DND-41 (cell line): Measurements from ENCODE around the gene CAMP.
"Not testable (repeated sequence)": the region's sequence is repeated elsewhere in the genome, so short reads cannot be mapped to it uniquely, and the experiment has no call there.

Experiments
- ATAC-seq: fragments of 200-7000 bp; cut with Tn5 transposase; 3 replicates; pipeline ENCODE4 v1.9.1; 2021; ENCODE audit warnings: low read depth; ENCODE audit not compliant: insufficient read depth
- DNase-seq: peaks from one replicate; pipeline ENCODE4 v3.0.0-alpha.2; 2020
- H2AFZ ChIP-seq: 2 replicates; pipeline ENCODE4 v1.6.0; 2012; ENCODE audit warnings: low read depth, low read length
- H3K27ac ChIP-seq: 2 replicates; pipeline ENCODE4 v1.5.1; 2012; ENCODE audit warnings: low read length, inconsistent platforms
- H3K27me3 ChIP-seq: fragments of 200-600 bp; sonication (generic); 2 replicates; pipeline ENCODE4 v1.6.0; 2012; ENCODE audit warnings: low read length, mild to moderate bottlenecking, inconsistent platforms; ENCODE audit not compliant: insufficient read depth, poor library complexity
- H3K36me3 ChIP-seq: 2 replicates; pipeline ENCODE4 v1.5.1; 2012; ENCODE audit warnings: low read length, inconsistent platforms; ENCODE audit not compliant: insufficient read depth
- H3K4me1 ChIP-seq: 2 replicates; pipeline ENCODE4 v1.5.1; 2012; ENCODE audit warnings: mild to moderate bottlenecking, low read length; ENCODE audit not compliant: insufficient read depth
- H3K4me2 ChIP-seq: 2 replicates; pipeline ENCODE4 v1.6.0; 2012; ENCODE audit warnings: mild to moderate bottlenecking, moderate library complexity, low read length, inconsistent platforms; ENCODE audit not compliant: insufficient read depth
- H3K4me3 ChIP-seq, 2 experiments: fragments of 200-600 bp in 1 of 2; shearing (Covaris generic) in 1 of 2; 2 replicates each; pipeline ENCODE4 v1.5.1; 2012 to 2016; ENCODE audit warnings: inconsistent platforms in 2 of 2, low read length in 2 of 2, mild to moderate bottlenecking in 2 of 2, low read depth in 1 of 2, moderate library complexity in 1 of 2
- H3K79me2 ChIP-seq: 2 replicates; pipeline ENCODE4 v1.6.0; 2012; ENCODE audit warnings: low read length, inconsistent platforms; ENCODE audit not compliant: insufficient read depth
- H3K9ac ChIP-seq: 2 replicates; pipeline ENCODE4 v1.6.0; 2012; ENCODE audit warnings: low read depth, mild to moderate bottlenecking, inconsistent platforms, low read length, moderate library complexity
- H3K9me3 ChIP-seq: 2 replicates; pipeline ENCODE4 v1.5.1; 2012; ENCODE audit warnings: low read length, moderate library complexity, mild to moderate bottlenecking, inconsistent platforms; ENCODE audit not compliant: insufficient read depth, severe bottlenecking
- H4K20me1 ChIP-seq: 2 replicates; pipeline ENCODE4 v1.6.0; 2012; ENCODE audit warnings: low read length; ENCODE audit not compliant: insufficient read depth
- EZH2 ChIP-seq: IDR thresholded peaks from 3 replicates; pipeline ENCODE4 v1.6.1; 2012; ENCODE audit warnings: borderline replicate concordance, low read depth, mild to moderate bottlenecking, moderate library complexity, low read length, inconsistent platforms; ENCODE audit not compliant: severe bottlenecking
- TF ChIP-seq, protein P1 (sequence below): IDR thresholded peaks from 2 replicates; pipeline ENCODE4 v1.5.1; 2012; ENCODE audit warnings: borderline replicate concordance, low read length, moderate library complexity, mild to moderate bottlenecking; ENCODE audit not compliant: poor library complexity, severe bottlenecking; ENCODE audit errors: extremely low read depth

The CAMP gene

DNA sequence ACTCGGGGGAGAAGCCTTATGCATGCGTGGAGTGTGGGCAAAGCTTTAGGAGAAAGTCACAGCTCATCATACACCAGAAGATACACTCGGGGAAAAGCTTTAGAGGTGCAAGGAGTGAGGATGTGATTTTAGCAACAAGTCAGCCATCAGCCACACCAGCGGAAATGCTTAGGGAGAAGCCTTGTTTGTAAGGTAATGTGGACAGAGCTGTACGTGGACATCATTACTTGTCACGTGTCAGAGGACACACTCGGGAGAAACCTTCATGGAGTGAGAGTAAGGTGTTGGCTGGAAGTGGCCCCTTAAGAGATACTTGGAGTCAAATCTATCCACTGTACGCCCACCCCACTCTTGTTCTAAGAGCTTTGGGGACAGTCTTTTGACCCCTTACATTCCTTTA lies 46.3 kb downstream of the CAMP start:
- no peak overlapping the region for H3K9ac ChIP-seq
- no peak overlapping the region for H2AFZ ChIP-seq
- H3K27ac ChIP-seq, result no peak overlapping the region
- H3K4me2 ChIP-seq, result no peak overlapping the region
- no peaks in the 10 kb centered on the region for H4K20me1 ChIP-seq
- no peak for DNase-seq
- H3K27me3 ChIP-seq, result no peaks in the 10 kb centered on the region
- H3K4me1 ChIP-seq, result no peaks in the 10 kb centered on the region
- H3K4me3 ChIP-seq, result no peak overlapping the region
- H3K9me3 ChIP-seq, result no peaks in the 10 kb centered on the region
- peaks cover 31% of the 10 kb centered on the region for H3K36me3 ChIP-seq
- no peak for ATAC-seq
- H3K79me2 ChIP-seq, result no peaks in the 10 kb centered on the region
- TF ChIP-seq, protein P1, sequence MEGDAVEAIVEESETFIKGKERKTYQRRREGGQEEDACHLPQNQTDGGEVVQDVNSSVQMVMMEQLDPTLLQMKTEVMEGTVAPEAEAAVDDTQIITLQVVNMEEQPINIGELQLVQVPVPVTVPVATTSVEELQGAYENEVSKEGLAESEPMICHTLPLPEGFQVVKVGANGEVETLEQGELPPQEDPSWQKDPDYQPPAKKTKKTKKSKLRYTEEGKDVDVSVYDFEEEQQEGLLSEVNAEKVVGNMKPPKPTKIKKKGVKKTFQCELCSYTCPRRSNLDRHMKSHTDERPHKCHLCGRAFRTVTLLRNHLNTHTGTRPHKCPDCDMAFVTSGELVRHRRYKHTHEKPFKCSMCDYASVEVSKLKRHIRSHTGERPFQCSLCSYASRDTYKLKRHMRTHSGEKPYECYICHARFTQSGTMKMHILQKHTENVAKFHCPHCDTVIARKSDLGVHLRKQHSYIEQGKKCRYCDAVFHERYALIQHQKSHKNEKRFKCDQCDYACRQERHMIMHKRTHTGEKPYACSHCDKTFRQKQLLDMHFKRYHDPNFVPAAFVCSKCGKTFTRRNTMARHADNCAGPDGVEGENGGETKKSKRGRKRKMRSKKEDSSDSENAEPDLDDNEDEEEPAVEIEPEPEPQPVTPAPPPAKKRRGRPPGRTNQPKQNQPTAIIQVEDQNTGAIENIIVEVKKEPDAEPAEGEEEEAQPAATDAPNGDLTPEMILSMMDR, result no peak
- TF ChIP-seq EZH2, result no peak

DNA sequence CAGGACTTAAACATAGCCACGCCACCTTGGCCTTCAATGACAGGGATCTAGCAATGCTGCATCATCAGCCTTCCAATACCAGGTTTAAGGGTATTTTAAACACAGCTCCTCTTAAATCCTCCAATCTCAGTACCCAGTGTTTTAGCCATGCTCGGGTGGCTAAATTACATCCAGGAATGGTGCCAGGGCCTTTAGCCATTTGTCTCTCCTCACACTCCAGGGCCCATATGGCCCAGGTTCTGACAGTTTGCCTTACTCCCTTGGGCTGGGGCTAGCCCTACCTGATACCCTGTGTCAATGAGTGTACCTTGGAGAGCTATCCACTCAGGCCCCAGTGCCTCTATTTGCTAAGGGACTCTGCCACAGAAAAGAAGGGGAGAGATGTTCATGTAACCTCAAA lies 47.0 kb downstream of the CAMP start:
- H3K36me3 ChIP-seq, result peaks cover 31% of the 10 kb centered on the region
- H3K9me3 ChIP-seq, result no peaks in the 10 kb centered on the region
- H3K27ac ChIP-seq, result no peak overlapping the region
- no peak for ATAC-seq
- no peaks in the 10 kb centered on the region for H3K4me1 ChIP-seq
- no peak overlapping the region for H2AFZ ChIP-seq
- H3K9ac ChIP-seq, result no peak overlapping the region
- H3K4me3 ChIP-seq, result no peak overlapping the region
- no peaks in the 10 kb centered on the region for H3K79me2 ChIP-seq
- no peaks in the 10 kb centered on the region for H3K27me3 ChIP-seq
- DNase-seq, result no peak
- H3K4me2 ChIP-seq, result no peak overlapping the region
- TF ChIP-seq EZH2, result no peak
- TF ChIP-seq, protein P1, result no peak
- H4K20me1 ChIP-seq, result no peaks in the 10 kb centered on the region

DNA sequence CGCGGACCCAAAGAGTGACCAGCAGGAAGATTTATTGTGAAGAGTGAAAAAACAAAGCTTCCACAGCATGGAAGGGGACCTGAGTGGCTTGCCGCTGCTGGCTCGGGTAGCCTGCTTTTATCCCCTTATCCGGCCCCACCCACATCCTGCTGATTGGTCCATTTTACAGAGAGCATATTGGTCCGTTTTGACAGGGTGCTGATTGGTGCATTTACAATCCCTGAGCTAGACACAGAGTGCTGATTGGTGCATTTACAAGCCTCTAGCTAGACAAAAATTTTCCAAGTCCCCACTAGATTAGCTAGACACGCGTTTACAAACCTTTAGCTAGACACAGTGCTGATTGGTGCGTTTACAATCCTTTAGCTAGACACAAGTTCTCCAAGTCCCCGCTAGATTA lies 47.9 kb downstream of the CAMP start:
- not testable (repeated sequence) for H3K27me3 ChIP-seq, H3K9ac ChIP-seq, H4K20me1 ChIP-seq, ATAC-seq, H3K79me2 ChIP-seq, H3K4me1 ChIP-seq, H3K27ac ChIP-seq, H3K9me3 ChIP-seq, DNase-seq, H3K4me2 ChIP-seq, H2AFZ ChIP-seq, H3K4me3 ChIP-seq
- peaks cover 25% of the 10 kb centered on the region for H3K36me3 ChIP-seq

DNA sequence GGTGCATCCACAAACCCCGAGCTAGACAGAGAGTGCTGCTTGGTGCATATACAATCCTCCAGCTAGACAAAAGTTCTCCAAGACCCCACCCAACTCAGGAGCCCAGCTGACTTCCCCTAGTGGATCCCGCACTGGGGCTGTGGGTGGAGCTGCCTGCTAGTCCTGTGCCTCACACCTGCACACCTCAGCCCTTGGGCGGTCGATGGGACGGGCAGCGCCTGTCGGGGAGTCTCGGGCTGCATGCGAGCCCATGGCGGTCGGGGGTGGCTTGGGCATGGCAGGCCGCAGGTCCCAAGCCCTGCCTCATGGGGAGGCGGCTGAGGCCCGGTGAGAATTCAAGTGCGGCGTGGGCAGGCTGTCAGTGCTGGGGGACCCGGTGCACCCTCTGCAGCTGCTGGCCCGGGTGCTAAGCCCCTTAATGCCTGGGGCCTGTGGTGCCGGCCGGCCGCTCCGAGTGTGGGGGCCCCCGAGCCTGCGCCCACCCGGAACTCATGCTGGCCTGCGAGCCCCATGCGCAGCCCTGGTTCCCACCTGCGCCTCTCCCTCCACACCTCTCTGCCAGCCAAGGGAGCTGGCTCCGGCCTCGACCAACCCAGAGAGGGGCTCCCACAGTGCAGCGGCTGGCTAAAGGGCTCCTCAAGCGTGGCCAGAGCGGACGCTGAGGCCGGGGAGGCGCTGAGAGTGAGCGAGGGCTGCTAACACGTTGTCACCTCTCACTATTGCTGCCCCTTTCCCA lies 48.6 kb downstream of the CAMP start:
- Histone ChIP-seq H3K4me2 (no peak overlapping the region), H2AFZ (no peak overlapping the region), H3K9ac (no peak overlapping the region), H3K79me2 (no peaks in the 10 kb centered on the region), H3K27me3 (no peaks in the 10 kb centered on the region), H4K20me1 (no peaks in the 10 kb centered on the region), H3K36me3 (peaks cover 18% of the 10 kb centered on the region), H3K4me1 (no peaks in the 10 kb centered on the region), H3K4me3 (no peak overlapping the region), H3K27ac (no peak overlapping the region), H3K9me3 (no peaks in the 10 kb centered on the region)
- TF ChIP-seq EZH2, result no peak
- TF ChIP-seq, protein P1, result no peak
- no peak for ATAC-seq
- DNase-seq, result no peak
